HEK293 (cell line): ENCODE results near the gene ILF3.

Experiments
- CTCF ChIP-seq: fragments of 450-650 bp; formaldehyde crosslinking; IDR thresholded peaks from 2 replicates; pipeline ENCODE4 v1.5.1; 2016; ENCODE audit warnings: missing biosample characterization, missing genetic modification characterization
- GLI4 ChIP-seq: fragments of 450-650 bp; formaldehyde crosslinking; IDR thresholded peaks from 2 replicates; pipeline ENCODE4 v1.5.1; 2016; ENCODE audit warnings: missing biosample characterization, missing genetic modification characterization
- INSM2 ChIP-seq: fragments of 450-650 bp; formaldehyde crosslinking; IDR thresholded peaks from 2 replicates; pipeline ENCODE4 v1.5.1; 2016; ENCODE audit warnings: missing biosample characterization, missing genetic modification characterization
- KLF7 ChIP-seq: fragments of 450-650 bp; formaldehyde crosslinking; IDR thresholded peaks from 2 replicates; pipeline ENCODE4 v1.5.1; 2016; ENCODE audit warnings: missing biosample characterization, missing genetic modification characterization, borderline replicate concordance
- OSR2 ChIP-seq: fragments of 450-650 bp; formaldehyde crosslinking; IDR thresholded peaks from 2 replicates; pipeline ENCODE4 v1.5.1; 2016; ENCODE audit warnings: missing biosample characterization, missing genetic modification characterization
- PBX3 ChIP-seq: sonication (generic); formaldehyde crosslinking; IDR thresholded peaks from 2 replicates; pipeline ENCODE4 v1.8.1; 2022; ENCODE audit warnings: mild to moderate bottlenecking, moderate library complexity, missing genetic modification reagents
- SALL2 ChIP-seq: fragments of 450-650 bp; formaldehyde crosslinking; IDR thresholded peaks from 2 replicates; pipeline ENCODE4 v1.5.0; 2017; ENCODE audit warnings: missing biosample characterization, mild to moderate bottlenecking, missing genetic modification characterization, borderline replicate concordance
- SETDB1 ChIP-seq: IDR thresholded peaks from one replicate; pipeline ENCODE4 v1.6.1; 2017; ENCODE audit warnings: mild to moderate bottlenecking, low read length, moderate library complexity, mixed read lengths; ENCODE audit not compliant: insufficient read length
- YY1 ChIP-seq: fragments of 450-650 bp; formaldehyde crosslinking; IDR thresholded peaks from 2 replicates; pipeline ENCODE4 v1.5.1; 2018; ENCODE audit warnings: missing biosample characterization, missing genetic modification characterization
- ZBTB1 ChIP-seq: fragments of 450-650 bp; formaldehyde crosslinking; IDR thresholded peaks from 2 replicates; pipeline ENCODE4 v1.5.1; 2016; ENCODE audit warnings: missing biosample characterization, missing genetic modification characterization
- ZBTB49 ChIP-seq: fragments of 450-650 bp; formaldehyde crosslinking; IDR thresholded peaks from 2 replicates; pipeline ENCODE4 v1.5.1; 2016; ENCODE audit warnings: missing biosample characterization, missing genetic modification characterization, low read depth
- ZFP37 ChIP-seq: fragments of 450-650 bp; formaldehyde crosslinking; IDR thresholded peaks from 2 replicates; pipeline ENCODE4 v1.5.1; 2016; ENCODE audit warnings: missing biosample characterization, missing genetic modification characterization
- ZNF114 ChIP-seq: fragments of 450-650 bp; formaldehyde crosslinking; IDR thresholded peaks from 2 replicates; pipeline ENCODE4 v1.5.0; 2017; ENCODE audit warnings: missing biosample characterization, missing genetic modification characterization
- ZNF138 ChIP-seq: fragments of 450-650 bp; formaldehyde crosslinking; IDR thresholded peaks from 2 replicates; pipeline ENCODE4 v1.5.1; 2016; ENCODE audit warnings: missing biosample characterization, missing genetic modification characterization, borderline replicate concordance
- ZNF157 ChIP-seq: fragments of 450-650 bp; formaldehyde crosslinking; IDR thresholded peaks from 2 replicates; pipeline ENCODE4 v1.5.1; 2016; ENCODE audit warnings: missing biosample characterization, missing genetic modification characterization
- ZNF16 ChIP-seq: fragments of 450-650 bp; formaldehyde crosslinking; IDR thresholded peaks from 2 replicates; pipeline ENCODE4 v1.5.1; 2016; ENCODE audit warnings: low read depth, missing biosample characterization, missing genetic modification characterization
- ZNF169 ChIP-seq: fragments of 450-650 bp; formaldehyde crosslinking; IDR thresholded peaks from 2 replicates; pipeline ENCODE4 v1.5.1; 2016; ENCODE audit warnings: missing biosample characterization, missing genetic modification characterization
- ZNF223 ChIP-seq: fragments of 450-650 bp; formaldehyde crosslinking; IDR thresholded peaks from 2 replicates; pipeline ENCODE4 v1.5.1; 2016; ENCODE audit warnings: missing biosample characterization, missing genetic modification characterization
- ZNF239 ChIP-seq: fragments of 450-650 bp; formaldehyde crosslinking; IDR thresholded peaks from 2 replicates; pipeline ENCODE4 v1.5.1; 2016; ENCODE audit warnings: missing biosample characterization, missing genetic modification characterization
- ZNF248 ChIP-seq: fragments of 450-650 bp; formaldehyde crosslinking; IDR thresholded peaks from 2 replicates; pipeline ENCODE4 v1.5.1; 2017; ENCODE audit warnings: missing biosample characterization, missing genetic modification characterization
- ZNF398 ChIP-seq: fragments of 450-650 bp; formaldehyde crosslinking; IDR thresholded peaks from 2 replicates; pipeline ENCODE4 v1.5.1; 2017; ENCODE audit warnings: missing biosample characterization, missing genetic modification characterization
- ZNF473 ChIP-seq: fragments of 450-650 bp; formaldehyde crosslinking; IDR thresholded peaks from 2 replicates; pipeline ENCODE4 v1.5.1; 2017; ENCODE audit warnings: missing biosample characterization, missing genetic modification characterization
- ZNF513 ChIP-seq: fragments of 450-650 bp; IDR thresholded peaks from 2 replicates; pipeline ENCODE4 v1.5.1; 2018; ENCODE audit warnings: missing biosample characterization, missing genetic modification characterization
- ZNF549 ChIP-seq: fragments of 450-650 bp; IDR thresholded peaks from 2 replicates; pipeline ENCODE4 v1.5.1; 2018; ENCODE audit warnings: missing biosample characterization, missing genetic modification characterization, mild to moderate bottlenecking, inconsistent platforms, moderate library complexity
- ZNF560 ChIP-seq: fragments of 450-650 bp; formaldehyde crosslinking; IDR thresholded peaks from 2 replicates; pipeline ENCODE4 v1.5.1; 2017; ENCODE audit warnings: missing biosample characterization, missing genetic modification characterization, borderline replicate concordance
- ZNF596 ChIP-seq: fragments of 450-650 bp; IDR thresholded peaks from 2 replicates; pipeline ENCODE4 v1.5.0; 2018; ENCODE audit warnings: missing biosample characterization, mild to moderate bottlenecking, missing genetic modification characterization, moderate library complexity
- ZNF677 ChIP-seq: fragments of 450-650 bp; IDR thresholded peaks from 2 replicates; pipeline ENCODE4 v1.5.0; 2018; ENCODE audit warnings: missing biosample characterization, mild to moderate bottlenecking, missing genetic modification characterization, moderate library complexity
- ZNF747 ChIP-seq: fragments of 450-650 bp; formaldehyde crosslinking; IDR thresholded peaks from 2 replicates; pipeline ENCODE4 v1.5.1; 2016; ENCODE audit warnings: missing biosample characterization, missing genetic modification characterization
- ZNF792 ChIP-seq: fragments of 450-650 bp; formaldehyde crosslinking; IDR thresholded peaks from 2 replicates; pipeline ENCODE4 v1.5.1; 2016; ENCODE audit warnings: missing biosample characterization, missing genetic modification characterization

ILF3 gene

GRCh38 chr19:10695401-10696398 is 41.6 kb downstream of the ILF3 start (continued):
- no peak for TF ChIP-seq ZNF513 (tag by site-specific recombination)
- no peak for TF ChIP-seq ZBTB49 (tag by site-specific recombination)
- no peak for TF ChIP-seq YY1
- 0 out of 2 replicates have a peak, but pooled peaks have one; percentile 30 for TF ChIP-seq INSM2 (tag by site-specific recombination)
- TF ChIP-seq ZNF473, result no peak
- TF ChIP-seq ZNF169 (tag by site-specific recombination), result no peak
- TF ChIP-seq ZNF747 (tag by site-specific recombination), result no peak
- no peak for TF ChIP-seq SALL2 (tag by site-specific recombination)
- TF ChIP-seq ZBTB1, result no peak
- no peak for TF ChIP-seq ZNF138 (tag by site-specific recombination)
- no peak for TF ChIP-seq ZNF560 (tag by site-specific recombination)
- TF ChIP-seq PBX3 (CRISPR knock-in tag), result peak; percentile 80; the same call in 1 of the 2 replicates
- TF ChIP-seq ZFP37 (tag by site-specific recombination), result 0 out of 2 replicates have a peak, but pooled peaks have one; percentile 6
- TF ChIP-seq ZNF677 (tag by site-specific recombination), result no peak
- TF ChIP-seq ZNF157 (tag by site-specific recombination), result no peak
- TF ChIP-seq SETDB1, result no peak
- TF ChIP-seq ZNF114 (tag by site-specific recombination), result no peak
- TF ChIP-seq ZNF596 (tag by site-specific recombination), result no peak
- TF ChIP-seq ZNF248 (tag by site-specific recombination), result no peak
- no peak for TF ChIP-seq ZNF223
- peak; percentile 97 for TF ChIP-seq OSR2 (tag by site-specific recombination)
- peak; percentile 29; the same call in 1 of the 2 replicates for TF ChIP-seq KLF7 (tag by site-specific recombination)
- TF ChIP-seq ZNF549 (tag by site-specific recombination), result no peak
- TF ChIP-seq ZNF239, result no peak
- TF ChIP-seq ZNF792, result no peak
- TF ChIP-seq GLI4 (tag by site-specific recombination), result no peak
- peak; percentile 52; the same call in 1 of the 2 replicates for TF ChIP-seq CTCF (tag by site-specific recombination)
- TF ChIP-seq ZNF398 (tag by site-specific recombination), result no peak
- no peak for TF ChIP-seq ZNF16 (tag by site-specific recombination)
